OCI-LY1 (cell line): ENCODE measurements around the gene STKLD1.
A peak's percentile ranks its signal among the peaks of the same experiment; 100 is the strongest.

Source experiments
- H2AFZ ChIP-seq: fragments of 200-600 bp; sonication (generic), shearing (Covaris generic); 2 replicates; pipeline ENCODE4 v1.6.0; 2014; ENCODE audit warnings: antibody characterized with exemption, mild to moderate bottlenecking, low read length
- H3F3A ChIP-seq: fragments of 200-600 bp; sonication (generic), shearing (Covaris generic); 2 replicates; pipeline ENCODE4 v1.6.0; 2014; ENCODE audit warnings: mild to moderate bottlenecking, antibody characterized with exemption, low read length, moderate library complexity; ENCODE audit not compliant: insufficient read depth
- H3K27ac ChIP-seq: fragments of 200-600 bp; sonication (generic); 2 replicates; pipeline ENCODE4 v1.5.1; 2014; ENCODE audit warnings: low read length, mixed run types, mild to moderate bottlenecking, low read depth; ENCODE audit not compliant: poor library complexity, severe bottlenecking
- H3K27me3 ChIP-seq: fragments of 200-600 bp; sonication (generic); 2 replicates; pipeline ENCODE4 v1.6.0; 2014; ENCODE audit warnings: antibody characterized with exemption, mild to moderate bottlenecking, low read length, moderate library complexity; ENCODE audit not compliant: insufficient read depth
- H3K36me3 ChIP-seq: fragments of 200-600 bp; sonication (generic); 2 replicates; pipeline ENCODE4 v1.6.1; 2014; ENCODE audit warnings: mild to moderate bottlenecking, antibody characterized with exemption, low read length, moderate library complexity, mixed read lengths; ENCODE audit not compliant: insufficient read depth
- H3K4me1 ChIP-seq: fragments of 200-600 bp; sonication (generic); 2 replicates; pipeline ENCODE4 v1.5.1; 2014; ENCODE audit warnings: mild to moderate bottlenecking, low read length, moderate library complexity; ENCODE audit not compliant: insufficient read depth, severe bottlenecking
- H3K4me2 ChIP-seq: fragments of 200-600 bp; sonication (generic), shearing (Covaris generic); 2 replicates; pipeline ENCODE4 v1.6.1; 2014; ENCODE audit warnings: low read length
- H3K4me3 ChIP-seq: fragments of 200-600 bp; sonication (generic); 2 replicates; pipeline ENCODE4 v1.5.1; 2014; ENCODE audit warnings: low read length, low read depth, mild to moderate bottlenecking, mixed read lengths; ENCODE audit not compliant: poor library complexity, severe bottlenecking
- H3K79me2 ChIP-seq: fragments of 200-600 bp; shearing (Covaris generic); 2 replicates; pipeline ENCODE4 v1.6.1; 2016; ENCODE audit warnings: mixed run types, low read length, mixed read lengths; ENCODE audit not compliant: insufficient read depth
- H3K9ac ChIP-seq: fragments of 200-600 bp; sonication (generic), shearing (Covaris generic); 2 replicates; pipeline ENCODE4 v1.6.1; 2014; ENCODE audit warnings: mild to moderate bottlenecking, low read length, mixed read lengths
- H3K9me2 ChIP-seq: fragments of 200-600 bp; sonication (generic), shearing (Covaris generic); 2 replicates; pipeline ENCODE4 v1.6.1; 2014; ENCODE audit warnings: low read depth, mild to moderate bottlenecking, low read length, mixed read lengths
- H3K9me3 ChIP-seq: fragments of 200-600 bp; shearing (Covaris generic); 2 replicates; pipeline ENCODE4 v1.6.1; 2014; ENCODE audit warnings: low read length, mixed read lengths
- H4K20me1 ChIP-seq: fragments of 200-600 bp; sonication (generic), shearing (Covaris generic); 2 replicates; pipeline ENCODE4 v1.6.0; 2016; ENCODE audit warnings: mild to moderate bottlenecking, low read length; ENCODE audit not compliant: insufficient read depth
- CTCF ChIP-seq: fragments of 200-600 bp; sonication (generic), shearing (Covaris generic); IDR thresholded peaks from 2 replicates; pipeline ENCODE4 v1.5.1; 2017; ENCODE audit warnings: mild to moderate bottlenecking, antibody characterized with exemption, low read length, moderate library complexity, mixed read lengths
- EZH2 ChIP-seq: fragments of 200-600 bp; sonication (generic), shearing (Covaris generic); IDR thresholded peaks from 2 replicates; pipeline ENCODE4 v1.8.0; 2017; ENCODE audit warnings: borderline replicate concordance, mixed run types, mild to moderate bottlenecking, antibody characterized with exemption, low read length, moderate library complexity, mixed read lengths

Gene STKLD1

GRCh38 chr9:133346021-133346785 lies 30.0 kb upstream of the STKLD1 start:
- Histone ChIP-seq H3K9me3 (no peaks in the 10 kb centered on the region), H3K4me1 (peaks cover 31% of the 10 kb centered on the region), H2AFZ (no peak overlapping the region), H4K20me1 (no peaks in the 10 kb centered on the region), H3K9me2 (no peaks in the 10 kb centered on the region), H3F3A (peaks cover 10% of the 10 kb centered on the region; the same call in 1 of the 2 replicates), H3K27ac (no peak overlapping the region), H3K36me3 (peaks cover 76% of the 10 kb centered on the region), H3K4me2 (peak overlapping the region; percentile 73), H3K9ac (peak overlapping the region; percentile 91), H3K27me3 (no peaks in the 10 kb centered on the region), H3K4me3 (peak overlapping the region; percentile 98), H3K79me2 (peaks cover 13% of the 10 kb centered on the region)
- TF ChIP-seq EZH2 (no peak), CTCF (no peak)

GRCh38 chr9:133347515-133347984 lies 28.6 kb upstream of the STKLD1 start:
- peaks cover 77% of the 10 kb centered on the region for H3K36me3 ChIP-seq
- no peak overlapping the region for H2AFZ ChIP-seq
- H3K9me3 ChIP-seq = no peaks in the 10 kb centered on the region
- H4K20me1 ChIP-seq = no peaks in the 10 kb centered on the region
- H3F3A ChIP-seq = peaks cover 16% of the 10 kb centered on the region
- H3K9ac ChIP-seq = peak overlapping the region; percentile 100
- H3K79me2 ChIP-seq = peaks cover 13% of the 10 kb centered on the region
- no peaks in the 10 kb centered on the region for H3K27me3 ChIP-seq
- no peaks in the 10 kb centered on the region for H3K9me2 ChIP-seq
- H3K4me1 ChIP-seq = peaks cover 31% of the 10 kb centered on the region
- peak overlapping the region; percentile 73 for H3K4me2 ChIP-seq
- peak overlapping the region; percentile 85 for H3K27ac ChIP-seq
- TF ChIP-seq EZH2 (no peak), CTCF (no peak)
- peak overlapping the region; percentile 98 for H3K4me3 ChIP-seq

GRCh38 chr9:133347985-133348717 lies 28.0 kb upstream of the STKLD1 start, which contains the start of the genes MED22 and RPL7A:
Gene MED22 (minus strand): TSS chr9:133348131. CDS start chr9:133346662, 1,469 bp downstream.
Gene RPL7A (plus strand): TSS chr9:133348218. CDS start chr9:133348244, 26 bp downstream.
- Histone ChIP-seq H3K27me3 (no peaks in the 10 kb centered on the region), H4K20me1 (no peaks in the 10 kb centered on the region), H3K79me2 (peaks cover 13% of the 10 kb centered on the region), H3F3A (peaks cover 16% of the 10 kb centered on the region), H3K4me3 (peak within 1 kb of the TSS; percentile 98), H2AFZ (no peak within 1 kb of the TSS), H3K9me2 (no peaks in the 10 kb centered on the region), H3K4me2 (peak within 1 kb of the TSS; percentile 100), H3K9me3 (no peaks in the 10 kb centered on the region), H3K9ac (peak within 1 kb of the TSS; percentile 100), H3K36me3 (peaks cover 79% of the 10 kb centered on the region), H3K27ac (peak within 1 kb of the TSS; percentile 85), H3K4me1 (peaks cover 31% of the 10 kb centered on the region)
- TF ChIP-seq CTCF = no peak
- TF ChIP-seq EZH2 = no peak
